ENCODE measurements around the gene LYSET. TPM values are rescaled to one million over a fixed set of nuclear protein-coding genes. Genes with fewer than 3 reads are reported as not detected.

The LYSET gene
- total RNA-seq, 4 donors from 2014 or later: 0.51 to 21.8 (median 14.4) TPM

- H3K27me3 ChIP-seq: no peaks in the 10 kb centered on the region
- H3K4me1 ChIP-seq: no peaks in the 10 kb centered on the region
- TF ChIP-seq, protein P1, sequence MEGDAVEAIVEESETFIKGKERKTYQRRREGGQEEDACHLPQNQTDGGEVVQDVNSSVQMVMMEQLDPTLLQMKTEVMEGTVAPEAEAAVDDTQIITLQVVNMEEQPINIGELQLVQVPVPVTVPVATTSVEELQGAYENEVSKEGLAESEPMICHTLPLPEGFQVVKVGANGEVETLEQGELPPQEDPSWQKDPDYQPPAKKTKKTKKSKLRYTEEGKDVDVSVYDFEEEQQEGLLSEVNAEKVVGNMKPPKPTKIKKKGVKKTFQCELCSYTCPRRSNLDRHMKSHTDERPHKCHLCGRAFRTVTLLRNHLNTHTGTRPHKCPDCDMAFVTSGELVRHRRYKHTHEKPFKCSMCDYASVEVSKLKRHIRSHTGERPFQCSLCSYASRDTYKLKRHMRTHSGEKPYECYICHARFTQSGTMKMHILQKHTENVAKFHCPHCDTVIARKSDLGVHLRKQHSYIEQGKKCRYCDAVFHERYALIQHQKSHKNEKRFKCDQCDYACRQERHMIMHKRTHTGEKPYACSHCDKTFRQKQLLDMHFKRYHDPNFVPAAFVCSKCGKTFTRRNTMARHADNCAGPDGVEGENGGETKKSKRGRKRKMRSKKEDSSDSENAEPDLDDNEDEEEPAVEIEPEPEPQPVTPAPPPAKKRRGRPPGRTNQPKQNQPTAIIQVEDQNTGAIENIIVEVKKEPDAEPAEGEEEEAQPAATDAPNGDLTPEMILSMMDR (IDR thresholded peaks at IDR 0.05): no peak
- no peak for TF ChIP-seq POLR2A (IDR thresholded peaks at IDR 0.05)
- DNase-seq: no peak
- no peaks in the 10 kb centered on the region for H3K36me3 ChIP-seq
- intact Hi-C loops (cut with DNase I; ENCODE audit: low total_unique reads): no loop called here
- H3K9me3 ChIP-seq: no peaks in the 10 kb centered on the region
- H3K4me3 ChIP-seq: no peak overlapping the region
- no peak overlapping the region for H3K27ac ChIP-seq
Measured at GRCh38 chr14:93142854-93143652, 42.1 kb upstream of the LYSET start.

DNA sequence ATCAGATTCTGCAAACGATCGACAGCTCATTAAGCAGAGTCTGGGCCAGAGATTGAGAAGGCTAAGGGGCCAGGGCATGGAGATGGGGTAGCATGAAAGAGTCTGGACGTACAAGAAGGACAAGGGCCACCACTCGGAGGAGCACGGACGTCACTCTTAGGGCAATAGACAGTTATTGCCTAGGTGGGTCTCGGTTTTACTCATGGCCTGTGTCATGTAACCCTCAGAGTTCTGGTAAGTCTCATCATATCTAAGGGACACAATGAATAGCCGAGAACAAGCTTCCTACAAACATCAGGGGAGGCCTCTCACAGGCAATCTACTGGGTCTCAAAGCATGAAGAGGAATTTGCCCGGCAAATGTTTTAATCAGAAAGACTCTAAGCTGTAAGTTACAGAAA lies 39.0 kb upstream of the LYSET start:
- intact Hi-C loops (cut with DNase I; ENCODE audit: low total_unique reads): no loop called here
- TF ChIP-seq, protein P1 (IDR thresholded peaks at IDR 0.05): no peak
- no peak for TF ChIP-seq POLR2A (IDR thresholded peaks at IDR 0.05)
- no peak for DNase-seq
- no peak overlapping the region for H3K4me3 ChIP-seq
- H3K27ac ChIP-seq: no peak overlapping the region
- no peaks in the 10 kb centered on the region for H3K27me3 ChIP-seq
- no peaks in the 10 kb centered on the region for H3K9me3 ChIP-seq
- no peaks in the 10 kb centered on the region for H3K4me1 ChIP-seq
- H3K36me3 ChIP-seq: no peaks in the 10 kb centered on the region

- Histone ChIP-seq H3K27me3 (no peaks in the 10 kb centered on the region), H3K36me3 (no peaks in the 10 kb centered on the region), H3K4me1 (no peaks in the 10 kb centered on the region), H3K27ac (no peak overlapping the region), H3K4me3 (no peak overlapping the region), H3K9me3 (no peaks in the 10 kb centered on the region)
- TF ChIP-seq, protein P1 (IDR thresholded peaks at IDR 0.05): no peak
- TF ChIP-seq POLR2A (IDR thresholded peaks at IDR 0.05): no peak
- intact Hi-C loops (cut with DNase I; ENCODE audit: low total_unique reads): no loop called here
- DNase-seq: no peak
Measured at GRCh38 chr14:93148979-93149378, 36.1 kb upstream of the LYSET start.

DNA sequence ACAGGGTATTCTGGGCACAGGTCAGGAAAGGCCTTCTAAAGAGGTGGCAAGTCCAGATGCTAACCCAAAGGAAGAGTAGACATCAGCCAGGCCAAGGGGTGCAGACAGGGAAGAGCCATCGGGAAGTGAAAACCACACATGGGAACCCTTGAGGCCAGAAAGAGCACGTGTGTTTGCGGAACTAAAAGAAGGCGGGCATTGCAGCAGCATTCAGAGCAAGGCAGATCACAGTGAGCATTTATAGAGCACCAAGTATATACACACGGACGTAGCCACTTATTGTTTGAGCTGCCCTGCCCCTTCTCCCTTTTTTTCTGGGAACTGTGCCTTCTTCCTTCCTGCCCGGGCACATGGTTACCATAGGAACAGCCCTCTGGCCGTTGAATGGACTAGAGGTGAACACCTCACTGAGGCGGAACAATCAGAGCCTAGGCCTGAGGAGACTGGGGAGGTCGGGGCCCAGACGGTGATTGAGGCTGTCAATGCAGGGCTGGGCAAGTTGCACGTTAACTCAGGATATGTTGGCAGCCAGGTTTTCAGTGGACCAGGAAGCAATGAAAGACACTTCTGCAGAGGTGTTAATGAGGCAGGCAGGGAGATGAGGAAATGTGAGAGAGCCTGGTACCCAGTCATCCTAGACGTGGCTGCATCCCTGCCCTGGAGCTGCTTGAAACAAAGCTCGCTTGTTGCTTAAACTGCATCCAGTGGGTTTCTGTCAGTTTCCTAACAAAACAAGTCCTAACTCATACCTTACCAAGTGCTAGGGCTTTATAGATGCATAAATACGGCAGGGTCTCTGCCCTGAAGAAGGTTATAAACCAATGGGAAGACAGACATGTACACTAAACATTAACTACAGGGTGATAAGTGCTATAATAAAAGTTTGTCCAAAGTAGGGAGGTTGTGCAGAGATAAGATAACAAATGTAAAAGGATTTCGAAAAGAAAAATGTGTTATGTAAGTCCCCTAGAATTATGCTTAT lies 34.6 kb upstream of the LYSET start:
- DNase-seq: no peak
- H3K4me3 ChIP-seq: no peak overlapping the region
- no peaks in the 10 kb centered on the region for H3K9me3 ChIP-seq
- no peak overlapping the region for H3K27ac ChIP-seq
- no peaks in the 10 kb centered on the region for H3K36me3 ChIP-seq
- intact Hi-C loops (cut with DNase I; ENCODE audit: low total_unique reads): no loop called here
- no peaks in the 10 kb centered on the region for H3K4me1 ChIP-seq
- TF ChIP-seq, protein P1 (IDR thresholded peaks at IDR 0.05): no peak
- TF ChIP-seq POLR2A (IDR thresholded peaks at IDR 0.05): no peak
- no peaks in the 10 kb centered on the region for H3K27me3 ChIP-seq

- Histone ChIP-seq H3K4me3 (no peak overlapping the region), H3K27me3 (no peaks in the 10 kb centered on the region), H3K9me3 (no peaks in the 10 kb centered on the region), H3K36me3 (no peaks in the 10 kb centered on the region), H3K4me1 (no peaks in the 10 kb centered on the region), H3K27ac (no peak overlapping the region)
- DNase-seq: no peak
- TF ChIP-seq, protein P1 (IDR thresholded peaks at IDR 0.05): no peak
- TF ChIP-seq POLR2A (IDR thresholded peaks at IDR 0.05): no peak
- intact Hi-C loops (cut with DNase I; ENCODE audit: low total_unique reads): no loop called here
Measured at GRCh38 chr14:93153121-93153520, 32.0 kb upstream of the LYSET start.
